HEK293 (cell line): ENCODE measurements around the gene KREMEN2.

Source experiments
- MYNN ChIP-seq: fragments of 450-650 bp; formaldehyde crosslinking; IDR thresholded peaks from 2 replicates; pipeline ENCODE4 v1.5.1; 2016; ENCODE audit warnings: missing biosample characterization, missing genetic modification characterization, borderline replicate concordance
- SALL2 ChIP-seq: fragments of 450-650 bp; formaldehyde crosslinking; IDR thresholded peaks from 2 replicates; pipeline ENCODE4 v1.5.0; 2017; ENCODE audit warnings: missing biosample characterization, mild to moderate bottlenecking, missing genetic modification characterization, borderline replicate concordance
- TCF7L2 ChIP-seq: IDR thresholded peaks from 2 replicates; pipeline ENCODE4 v1.6.1; 2011; ENCODE audit warnings: low read depth, mild to moderate bottlenecking, inconsistent platforms, low read length, moderate library complexity, borderline replicate concordance
- ZNF174 ChIP-seq: fragments of 450-650 bp; formaldehyde crosslinking; IDR thresholded peaks from 2 replicates; pipeline ENCODE4 v1.5.0; 2017; ENCODE audit warnings: missing biosample characterization, mild to moderate bottlenecking, missing genetic modification characterization
- ZNF324 ChIP-seq: fragments of 450-650 bp; formaldehyde crosslinking; IDR thresholded peaks from 2 replicates; pipeline ENCODE4 v1.5.1; 2016; ENCODE audit warnings: missing biosample characterization, missing genetic modification characterization
- ZNF624 ChIP-seq: fragments of 450-650 bp; formaldehyde crosslinking; IDR thresholded peaks from 2 replicates; pipeline ENCODE4 v1.5.1; 2017; ENCODE audit warnings: missing biosample characterization, missing genetic modification characterization
- ZNF670 ChIP-seq: fragments of 450-650 bp; formaldehyde crosslinking; IDR thresholded peaks from 2 replicates; pipeline ENCODE4 v1.5.1; 2016; ENCODE audit warnings: missing biosample characterization, missing genetic modification characterization, low read depth
- ZSCAN23 ChIP-seq: fragments of 450-650 bp; formaldehyde crosslinking; IDR thresholded peaks from 2 replicates; pipeline ENCODE4 v1.5.1; 2016; ENCODE audit warnings: missing biosample characterization, missing genetic modification characterization
- TF ChIP-seq, protein P1 (sequence below): fragments of 450-650 bp; formaldehyde crosslinking; IDR thresholded peaks from 2 replicates; pipeline ENCODE4 v1.5.1; 2016; ENCODE audit warnings: missing biosample characterization, missing genetic modification characterization
- TF ChIP-seq, protein P2 (sequence below): fragments of 450-650 bp; formaldehyde crosslinking; IDR thresholded peaks from 2 replicates; pipeline ENCODE4 v1.5.1; 2016; ENCODE audit warnings: missing biosample characterization, missing genetic modification characterization

DNA sequence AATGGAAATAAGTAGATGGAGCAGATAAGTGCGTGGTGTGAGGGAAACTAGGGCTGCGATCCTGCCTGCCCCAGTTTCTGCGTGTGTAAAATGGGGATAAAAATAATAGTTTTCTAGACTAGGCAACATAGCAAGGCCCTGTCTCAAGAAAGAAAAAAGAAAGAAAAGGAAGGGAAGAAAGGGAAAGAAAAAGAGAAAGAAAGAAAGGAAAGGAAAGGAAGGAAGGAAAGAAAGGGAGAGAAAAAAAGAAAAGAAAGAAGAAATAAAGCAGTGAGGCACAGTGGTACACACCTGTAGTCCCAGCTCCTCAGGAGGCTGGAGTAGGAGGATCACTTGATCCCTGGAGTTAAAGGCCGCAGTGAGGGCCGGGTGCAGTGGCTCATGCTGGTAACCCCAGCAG lies 18.3 kb downstream of the KREMEN2 start:
- TF ChIP-seq SALL2 (no peak), MYNN (tag by site-specific recombination) (no peak), ZSCAN23 (tag by site-specific recombination) (no peak), ZNF670 (tag by site-specific recombination) (no peak), TCF7L2 (no peak), ZNF174 (tag by site-specific recombination) (no peak), ZNF324 (no peak), ZNF624 (tag by site-specific recombination) (no peak)
- TF ChIP-seq, protein P1, sequence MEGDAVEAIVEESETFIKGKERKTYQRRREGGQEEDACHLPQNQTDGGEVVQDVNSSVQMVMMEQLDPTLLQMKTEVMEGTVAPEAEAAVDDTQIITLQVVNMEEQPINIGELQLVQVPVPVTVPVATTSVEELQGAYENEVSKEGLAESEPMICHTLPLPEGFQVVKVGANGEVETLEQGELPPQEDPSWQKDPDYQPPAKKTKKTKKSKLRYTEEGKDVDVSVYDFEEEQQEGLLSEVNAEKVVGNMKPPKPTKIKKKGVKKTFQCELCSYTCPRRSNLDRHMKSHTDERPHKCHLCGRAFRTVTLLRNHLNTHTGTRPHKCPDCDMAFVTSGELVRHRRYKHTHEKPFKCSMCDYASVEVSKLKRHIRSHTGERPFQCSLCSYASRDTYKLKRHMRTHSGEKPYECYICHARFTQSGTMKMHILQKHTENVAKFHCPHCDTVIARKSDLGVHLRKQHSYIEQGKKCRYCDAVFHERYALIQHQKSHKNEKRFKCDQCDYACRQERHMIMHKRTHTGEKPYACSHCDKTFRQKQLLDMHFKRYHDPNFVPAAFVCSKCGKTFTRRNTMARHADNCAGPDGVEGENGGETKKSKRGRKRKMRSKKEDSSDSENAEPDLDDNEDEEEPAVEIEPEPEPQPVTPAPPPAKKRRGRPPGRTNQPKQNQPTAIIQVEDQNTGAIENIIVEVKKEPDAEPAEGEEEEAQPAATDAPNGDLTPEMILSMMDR (tag by site-specific recombination), result no peak
- TF ChIP-seq, protein P2, sequence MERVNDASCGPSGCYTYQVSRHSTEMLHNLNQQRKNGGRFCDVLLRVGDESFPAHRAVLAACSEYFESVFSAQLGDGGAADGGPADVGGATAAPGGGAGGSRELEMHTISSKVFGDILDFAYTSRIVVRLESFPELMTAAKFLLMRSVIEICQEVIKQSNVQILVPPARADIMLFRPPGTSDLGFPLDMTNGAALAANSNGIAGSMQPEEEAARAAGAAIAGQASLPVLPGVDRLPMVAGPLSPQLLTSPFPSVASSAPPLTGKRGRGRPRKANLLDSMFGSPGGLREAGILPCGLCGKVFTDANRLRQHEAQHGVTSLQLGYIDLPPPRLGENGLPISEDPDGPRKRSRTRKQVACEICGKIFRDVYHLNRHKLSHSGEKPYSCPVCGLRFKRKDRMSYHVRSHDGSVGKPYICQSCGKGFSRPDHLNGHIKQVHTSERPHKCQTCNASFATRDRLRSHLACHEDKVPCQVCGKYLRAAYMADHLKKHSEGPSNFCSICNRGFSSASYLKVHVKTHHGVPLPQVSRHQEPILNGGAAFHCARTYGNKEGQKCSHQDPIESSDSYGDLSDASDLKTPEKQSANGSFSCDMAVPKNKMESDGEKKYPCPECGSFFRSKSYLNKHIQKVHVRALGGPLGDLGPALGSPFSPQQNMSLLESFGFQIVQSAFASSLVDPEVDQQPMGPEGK, result no peak
